Stimulated activated CD8-positive, alpha-beta memory T cell treated with anti-CD3 and anti-CD28 coated beads, Interleukin-12 subunit alpha, Interleukin-12 subunit beta, amount 100 ng/mL, for 4 hours (primary cell): ENCODE measurements around the gene NGEF.
"Not testable (repeated sequence)": the region's sequence is repeated elsewhere in the genome, so short reads cannot be mapped to it uniquely, and the experiment has no call there.

Experiments
- DNase-seq: peaks from one replicate; pipeline ENCODE4 v3.0.0-alpha.2; 2020; ENCODE audit warnings: low read depth

The NGEF gene

DNA sequence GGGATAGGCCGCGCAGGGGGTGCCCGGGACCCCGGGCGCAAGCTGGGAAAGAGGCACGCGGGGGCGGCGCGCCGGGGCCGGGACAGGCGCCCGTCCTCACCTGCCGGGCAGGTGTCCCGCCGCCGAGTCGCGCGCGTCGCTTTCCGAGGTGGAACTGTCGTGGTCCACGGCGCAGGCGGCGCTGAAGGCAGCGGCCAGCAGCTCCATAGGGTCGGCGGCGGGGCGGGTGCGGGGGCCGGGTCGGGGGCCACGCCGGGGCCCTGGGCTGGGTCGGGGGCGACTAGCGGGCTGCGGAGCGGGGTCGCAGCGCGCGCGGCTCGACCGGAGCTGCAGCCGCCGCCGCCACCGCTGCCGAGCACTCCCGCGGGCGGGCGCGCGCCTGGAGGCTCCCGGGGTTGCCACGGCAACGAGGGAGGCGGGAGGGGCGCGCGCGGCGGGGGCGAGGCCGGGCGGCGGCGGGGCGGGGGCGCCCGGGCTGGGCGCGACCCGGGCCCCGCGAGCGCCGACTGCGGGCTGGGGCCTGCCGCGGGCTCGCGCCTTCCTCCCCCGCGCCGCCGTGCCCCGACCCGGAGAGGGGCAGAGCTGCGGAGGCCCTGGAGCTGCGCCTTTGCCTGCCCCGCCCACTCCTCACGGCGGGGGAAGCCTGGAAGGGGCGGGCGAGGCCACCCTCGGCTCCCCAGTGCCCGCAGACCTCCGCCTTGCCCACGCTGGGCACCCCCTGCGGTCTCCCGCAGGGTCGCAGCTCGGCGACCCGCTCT is 85.1 kb downstream of the NGEF start:
- no peak for DNase-seq

DNA sequence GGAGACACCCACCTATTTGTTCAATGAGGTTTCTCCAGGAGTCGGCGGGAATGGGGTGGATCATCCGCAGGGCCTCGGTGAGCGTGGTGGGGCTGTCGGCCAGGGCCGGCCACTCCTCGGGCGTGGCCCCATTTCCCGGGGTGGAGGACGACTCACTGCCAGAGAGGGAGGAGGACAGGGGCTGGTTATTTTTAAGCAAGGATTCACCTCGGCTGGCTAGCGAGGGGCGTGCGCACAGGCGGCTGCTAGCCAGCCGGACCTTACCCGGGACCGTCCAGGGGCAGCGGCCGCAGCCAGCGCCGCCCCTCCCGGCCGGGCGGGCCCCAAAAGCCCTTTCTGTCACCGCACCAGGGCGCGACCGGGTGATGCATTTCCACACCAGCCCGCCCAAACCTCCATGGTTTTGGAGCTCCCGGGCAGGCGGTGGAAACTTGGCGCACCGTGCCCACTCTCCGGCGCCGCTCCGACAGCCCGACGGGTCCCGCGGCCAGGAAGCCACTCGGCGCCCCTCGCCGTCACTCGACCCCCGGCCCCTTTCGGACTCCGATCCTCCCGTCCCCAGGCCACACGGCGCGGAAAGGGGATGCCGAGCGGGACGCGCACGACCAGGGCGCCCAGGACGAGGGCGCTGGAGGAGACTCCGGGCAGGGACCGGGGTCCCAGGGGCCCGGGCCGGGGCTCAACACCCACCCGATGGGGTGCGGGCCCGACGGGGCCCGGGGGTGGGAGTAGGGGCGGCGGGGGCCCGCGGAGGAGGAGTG is 85.8 kb downstream of the NGEF start:
- DNase-seq = no peak

DNA sequence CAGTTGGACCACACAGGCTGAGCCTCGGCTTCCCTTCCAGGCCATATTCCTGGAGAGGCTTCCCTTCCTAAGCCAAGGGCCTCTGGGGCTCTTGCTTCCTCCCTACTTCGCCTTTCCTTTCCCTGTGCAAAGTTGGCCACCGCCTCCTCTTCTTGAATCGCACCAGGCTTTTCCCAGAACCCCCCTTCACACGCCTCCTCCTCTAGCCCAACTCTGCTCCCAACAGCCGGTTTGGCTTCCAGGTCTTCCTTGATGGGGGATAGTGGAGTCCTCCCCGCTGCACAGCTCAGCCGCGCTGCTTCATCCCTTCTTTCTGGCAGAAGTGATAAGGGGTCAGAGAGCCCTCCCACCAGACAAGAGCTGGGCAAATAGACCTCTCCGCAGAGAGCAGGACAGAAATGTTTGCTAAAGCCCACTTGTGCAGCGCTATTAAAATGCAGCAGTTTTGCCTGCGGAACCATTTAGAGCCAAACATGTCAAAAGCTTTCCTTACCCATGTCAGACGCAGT is 86.6 kb downstream of the NGEF start:
- DNase-seq = no peak

DNA sequence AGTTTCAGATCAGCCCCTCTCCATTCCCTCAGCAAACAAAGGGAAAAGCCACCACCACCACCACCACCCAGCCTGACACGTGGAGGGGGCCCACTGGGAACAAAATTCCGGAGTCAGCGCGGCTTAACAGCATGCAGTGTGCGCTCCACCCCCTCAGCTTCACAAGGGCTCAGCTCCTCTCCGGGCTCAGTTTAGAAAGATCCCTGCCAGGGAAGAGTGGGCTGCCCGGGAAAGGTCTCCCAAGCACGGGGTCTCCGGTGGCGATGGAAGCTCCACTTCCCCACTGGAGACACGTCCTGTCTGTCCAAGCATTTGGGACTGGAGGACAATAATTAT is 87.3 kb downstream of the NGEF start:
- no peak for DNase-seq

DNA sequence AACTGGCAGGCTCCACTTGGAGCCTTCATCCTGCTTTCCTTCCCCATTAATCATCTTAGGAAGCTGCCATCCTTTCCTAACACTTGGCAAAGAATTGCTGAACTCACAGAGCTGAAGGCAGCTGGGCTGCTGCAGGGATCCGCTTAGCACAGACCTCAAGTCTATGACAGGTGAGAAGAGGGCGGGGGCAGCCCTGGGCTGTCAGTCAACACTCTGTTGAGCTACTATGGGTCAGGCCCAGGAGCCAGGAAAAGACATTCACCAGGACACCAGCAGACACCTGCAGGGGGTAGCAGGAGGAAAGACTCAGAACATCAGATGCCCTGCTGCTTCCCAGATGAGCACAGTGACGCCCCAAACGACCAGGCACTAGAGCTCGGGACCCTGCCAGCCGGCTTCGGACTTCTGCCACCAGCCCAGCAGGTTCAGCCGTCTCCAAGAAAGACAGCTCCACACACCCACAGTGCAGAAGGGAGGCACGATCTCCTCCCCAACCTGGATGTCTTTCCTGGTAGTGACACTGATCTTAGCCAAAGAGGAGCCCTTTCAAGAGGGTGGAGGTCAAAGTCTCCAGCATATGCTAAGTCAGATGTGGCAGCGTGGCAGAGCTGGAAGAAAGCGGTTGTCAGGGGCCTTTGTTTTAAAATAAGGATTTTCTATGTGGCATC is 87.8 kb downstream of the NGEF start:
- no peak for DNase-seq

DNA sequence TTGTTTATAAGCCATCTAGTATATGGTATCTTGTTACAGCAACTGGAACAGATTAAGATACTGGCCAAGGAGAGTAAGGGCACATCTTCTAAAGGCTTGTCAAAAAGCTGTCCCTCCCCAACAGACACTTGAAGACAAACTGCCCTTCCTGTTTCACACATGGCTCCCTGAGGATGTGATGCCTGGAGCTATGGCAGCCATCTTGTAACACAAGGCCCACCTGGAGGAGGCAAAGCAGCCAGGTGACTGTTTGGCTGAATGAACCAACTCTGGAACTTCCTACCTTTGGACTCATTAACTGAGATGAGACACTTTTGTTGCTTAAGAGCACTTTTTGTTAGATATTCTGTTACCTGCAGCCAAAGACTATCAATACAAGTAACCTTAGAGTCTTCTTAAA is 88.6 kb downstream of the NGEF start:
- DNase-seq = no peak

DNA sequence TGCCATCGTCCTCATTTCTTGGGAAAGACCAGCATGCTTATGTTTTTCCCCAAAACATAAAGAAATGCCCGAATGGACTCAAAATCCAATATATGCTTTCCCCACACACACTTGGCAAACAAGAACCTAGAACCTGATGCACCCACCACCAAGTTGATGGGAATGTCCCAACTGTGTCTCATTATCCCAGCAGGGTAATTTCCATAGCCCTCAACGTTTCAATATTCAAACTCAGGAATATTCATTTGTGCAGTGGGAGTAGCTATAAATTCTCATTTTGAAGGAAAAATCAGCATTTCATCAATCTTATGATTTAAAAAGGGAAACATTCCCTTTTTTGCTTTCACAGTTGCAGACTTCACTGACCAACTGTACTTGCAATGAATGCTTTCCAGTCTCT is 92.3 kb downstream of the NGEF start:
- DNase-seq = no peak

DNA sequence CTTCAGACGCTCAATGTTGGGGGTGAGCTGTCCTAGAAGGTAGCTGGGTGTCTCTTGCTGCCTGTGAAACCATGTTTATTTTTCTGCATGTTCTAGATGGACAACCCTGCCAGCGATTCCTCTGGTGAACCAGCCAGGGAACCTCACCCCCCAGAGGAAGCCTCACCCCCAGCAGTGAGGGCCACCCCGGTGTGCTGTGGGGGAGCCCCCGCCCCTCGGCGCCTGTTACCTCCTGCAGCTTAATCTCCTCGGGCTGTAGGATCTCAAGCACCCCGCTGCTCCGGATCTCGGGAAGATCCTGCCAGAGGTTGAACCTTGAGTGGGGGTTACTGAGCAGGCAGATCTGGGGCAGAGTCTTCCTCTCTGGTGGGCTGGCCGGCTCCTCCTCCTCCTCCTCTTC is 93.0 kb downstream of the NGEF start:
- DNase-seq = no peak

DNA sequence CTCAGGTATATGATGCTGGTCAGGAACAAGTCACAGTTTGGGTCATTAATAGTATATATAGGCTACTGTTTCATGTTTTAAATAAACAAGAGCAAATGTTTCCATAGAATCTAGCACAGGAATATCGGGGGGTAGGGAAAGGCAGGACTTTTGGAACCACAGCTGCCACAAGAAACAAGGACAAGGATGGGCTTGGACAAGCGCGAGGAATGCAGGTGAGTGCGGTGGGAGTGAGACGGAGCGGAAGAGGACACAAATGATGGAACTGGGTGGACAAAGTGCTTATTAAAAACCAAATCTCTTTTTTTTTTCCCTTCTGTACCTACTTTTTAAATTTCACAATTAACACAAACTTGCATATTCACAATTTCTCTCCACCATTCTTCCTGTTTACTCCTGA is 93.9 kb downstream of the NGEF start:
- no peak for DNase-seq

DNA sequence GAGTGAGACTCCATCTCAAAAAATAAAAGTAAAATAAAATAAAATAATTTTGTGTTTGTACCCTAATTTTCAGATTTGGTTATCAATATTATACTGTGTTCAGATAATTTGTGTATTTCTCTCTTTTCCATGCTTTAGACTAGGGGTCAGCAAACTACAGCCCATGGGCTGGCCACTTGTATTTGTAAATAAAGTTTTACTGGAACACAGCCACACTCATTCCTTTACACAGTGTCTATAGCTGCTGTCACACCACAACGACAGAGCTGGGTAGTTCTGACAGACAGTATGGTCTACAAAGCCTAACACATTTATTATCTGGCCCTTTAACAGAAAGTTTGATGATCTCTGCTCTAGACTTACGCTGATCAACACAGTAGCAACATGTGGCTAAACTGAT is 99.2 kb downstream of the NGEF start:
- DNase-seq = no peak

DNA sequence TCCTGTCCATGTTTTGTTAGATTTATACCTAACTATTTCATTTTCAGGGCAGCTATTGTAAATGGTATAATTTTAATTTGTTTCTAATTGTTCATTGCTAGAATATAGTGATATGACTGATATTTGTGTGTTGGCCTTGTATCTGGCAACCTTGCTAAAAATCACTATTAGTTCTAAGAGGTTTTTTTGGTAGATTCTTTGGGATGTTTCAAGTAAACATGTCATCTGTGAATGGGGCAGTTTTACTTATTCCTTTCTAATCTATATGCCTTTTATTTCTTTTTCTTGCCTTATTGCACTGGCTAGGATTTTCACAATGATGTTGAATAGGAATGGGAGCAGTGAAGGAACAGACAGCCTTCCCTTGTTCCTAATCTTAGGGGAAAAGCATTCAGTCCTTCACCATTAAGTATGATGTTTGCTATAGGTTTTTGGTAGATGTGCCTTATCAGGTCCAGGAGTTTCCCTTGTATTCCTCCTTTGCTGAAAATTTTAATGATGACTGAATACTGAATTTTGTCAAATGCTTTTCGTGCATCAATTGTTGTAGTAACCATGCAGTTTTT is 101.3 kb downstream of the NGEF start:
- DNase-seq = no peak

DNA sequence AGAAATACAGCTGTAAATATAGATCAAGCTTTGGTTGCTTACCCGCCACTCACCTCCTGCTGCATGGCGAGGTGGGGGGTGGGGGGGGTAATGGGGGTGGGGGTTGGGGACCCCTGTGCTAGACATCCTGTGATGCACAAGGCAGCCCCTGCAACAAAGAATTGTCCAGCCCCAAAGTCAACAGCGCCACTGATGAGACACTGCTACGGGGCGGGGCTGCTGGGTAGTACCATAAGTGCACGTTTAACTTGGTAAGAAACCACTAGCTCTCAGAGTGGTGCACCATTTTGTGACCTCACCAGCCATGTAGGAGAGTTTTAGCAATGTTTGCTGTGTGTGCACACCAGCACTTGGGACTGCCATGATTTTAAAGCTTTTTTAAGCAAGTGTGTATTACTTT is 102.7 kb downstream of the NGEF start:
- no peak for DNase-seq

DNA sequence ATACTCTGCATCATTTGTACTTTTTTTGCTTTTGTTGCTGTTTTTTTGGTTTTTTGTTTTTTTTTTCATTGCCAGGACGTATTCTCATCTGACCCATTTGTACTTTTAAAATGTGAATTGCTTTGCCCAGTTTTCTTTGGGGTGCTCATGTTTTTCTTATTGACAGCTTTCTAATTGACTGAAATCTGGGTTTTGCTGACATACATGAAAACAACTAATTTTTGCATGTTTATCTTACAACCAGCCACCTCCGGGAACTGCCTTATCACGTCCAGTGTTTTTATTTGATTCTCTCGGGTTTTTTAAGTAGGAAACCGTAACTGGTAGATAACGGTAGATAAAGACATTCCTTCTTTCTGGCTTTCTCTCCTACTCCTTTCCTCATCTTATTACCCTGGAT is 104.4 kb downstream of the NGEF start:
- DNase-seq = no peak

DNA sequence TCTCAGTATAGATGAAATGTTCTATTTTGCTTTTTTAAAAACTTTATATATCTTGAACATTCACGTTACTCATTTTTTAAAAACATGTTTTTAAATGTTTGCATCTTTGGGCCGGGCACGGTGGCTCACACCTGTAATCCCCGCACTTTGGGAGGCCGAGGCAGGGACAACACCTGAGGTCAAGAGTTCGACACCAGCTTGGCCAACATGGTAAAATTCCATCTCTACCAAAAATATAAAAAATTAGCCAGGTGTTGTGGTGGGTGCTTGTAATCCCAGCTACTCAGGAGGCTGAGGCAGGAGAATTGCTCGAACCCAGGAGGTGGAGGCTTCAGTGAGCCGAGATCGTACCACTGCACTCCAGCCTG is 105.4 kb downstream of the NGEF start:
- not testable (repeated sequence) for DNase-seq

DNA sequence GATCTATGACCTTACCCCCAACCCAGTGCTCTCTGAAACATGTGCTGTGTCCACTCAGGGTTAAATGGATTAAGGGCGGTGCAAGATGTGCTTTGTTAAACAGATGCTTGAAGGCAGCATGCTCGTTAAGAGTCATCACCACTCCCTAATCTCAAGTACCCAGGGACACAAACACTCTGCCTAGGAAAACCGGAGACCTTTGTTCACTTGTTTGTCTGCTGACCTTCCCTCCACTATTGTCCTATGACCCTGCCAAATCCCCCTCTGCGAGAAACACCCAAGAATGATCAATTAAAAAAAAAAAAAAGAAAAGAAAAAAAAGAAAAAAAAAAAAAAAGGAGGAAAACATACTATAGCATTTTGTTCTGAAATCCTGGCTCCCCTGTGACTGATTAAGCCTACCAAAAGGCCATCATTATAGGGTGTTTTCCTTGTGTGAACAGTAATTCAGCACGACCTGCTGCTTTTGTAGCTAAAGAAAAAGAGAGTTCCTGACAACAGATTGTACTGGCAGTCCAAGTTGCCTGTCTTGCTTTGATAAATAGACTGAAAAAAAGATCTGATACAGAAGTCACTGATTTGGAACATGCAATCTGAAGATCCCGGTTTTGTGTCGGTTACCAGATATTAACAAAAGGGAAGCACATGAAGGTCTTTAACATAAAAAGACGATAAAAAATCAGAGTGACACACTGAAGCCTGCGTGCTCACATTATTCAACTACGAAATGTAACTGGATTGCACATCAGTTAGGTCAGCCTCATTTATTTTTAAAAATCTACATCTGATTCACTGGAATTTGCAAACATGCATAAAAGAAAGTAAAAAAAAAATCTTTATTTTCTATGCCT is 106.0 kb downstream of the NGEF start:
- DNase-seq = not testable (repeated sequence)

DNA sequence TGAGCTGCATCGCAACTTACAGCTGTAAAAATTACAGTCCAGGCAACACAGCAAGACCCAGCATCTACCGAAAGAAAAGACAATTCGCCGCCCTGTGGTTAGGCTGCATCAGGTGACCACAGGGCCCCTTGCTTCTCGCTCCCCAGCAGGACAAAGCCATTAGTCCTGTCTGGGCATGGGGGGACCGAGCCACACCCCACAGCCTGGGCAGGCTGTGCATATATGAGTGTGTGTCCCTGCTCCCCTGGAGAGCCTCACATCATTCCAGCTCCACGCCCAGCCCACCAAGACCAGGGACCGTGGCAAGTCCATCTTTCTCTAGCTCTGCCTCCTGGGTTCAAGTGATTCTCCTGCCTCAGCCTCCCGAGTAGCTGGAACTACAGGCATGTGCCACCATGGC is 109.1 kb downstream of the NGEF start:
- DNase-seq = no peak

DNA sequence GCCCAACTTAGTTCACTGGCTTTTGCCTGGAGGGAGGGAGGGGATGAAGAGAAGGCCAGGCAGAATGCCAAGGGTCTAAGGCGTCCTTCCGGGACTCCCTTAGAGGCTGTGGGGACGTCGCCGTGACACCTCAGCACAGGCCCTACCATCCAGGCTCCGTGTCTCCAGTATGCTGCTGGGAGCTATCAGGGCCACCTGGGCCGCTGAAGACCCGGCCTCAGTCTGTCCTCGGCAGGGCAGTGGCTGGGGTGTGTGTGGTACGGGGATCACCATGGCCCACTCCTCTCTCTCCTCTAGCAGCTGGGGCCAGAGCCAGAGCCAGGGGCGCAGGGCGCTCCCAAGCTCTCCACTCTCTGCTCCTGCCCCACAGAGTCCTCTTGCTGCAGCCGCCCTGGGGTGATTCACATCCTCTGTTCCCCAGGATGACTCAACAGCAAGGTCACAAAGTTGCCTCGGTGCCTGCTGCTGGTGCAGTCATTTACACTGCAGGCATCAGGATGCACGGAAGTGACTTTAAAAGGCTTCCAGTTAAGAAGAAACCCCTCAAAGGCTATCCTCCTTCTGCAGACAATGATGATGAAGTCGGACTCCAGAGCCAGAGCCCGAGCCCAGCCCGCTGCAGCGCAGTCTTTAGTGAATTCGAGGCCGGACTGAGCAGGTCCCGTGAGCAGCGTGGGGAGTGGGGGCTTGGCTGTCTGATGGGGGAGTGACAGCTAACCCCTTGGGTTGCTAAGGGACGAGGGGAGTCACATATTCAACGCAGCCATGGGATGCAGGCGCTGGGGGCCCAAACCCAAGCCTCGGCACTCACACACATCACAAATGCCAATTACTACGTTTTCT is 111.1 kb downstream of the NGEF start:
- DNase-seq = no peak

DNA sequence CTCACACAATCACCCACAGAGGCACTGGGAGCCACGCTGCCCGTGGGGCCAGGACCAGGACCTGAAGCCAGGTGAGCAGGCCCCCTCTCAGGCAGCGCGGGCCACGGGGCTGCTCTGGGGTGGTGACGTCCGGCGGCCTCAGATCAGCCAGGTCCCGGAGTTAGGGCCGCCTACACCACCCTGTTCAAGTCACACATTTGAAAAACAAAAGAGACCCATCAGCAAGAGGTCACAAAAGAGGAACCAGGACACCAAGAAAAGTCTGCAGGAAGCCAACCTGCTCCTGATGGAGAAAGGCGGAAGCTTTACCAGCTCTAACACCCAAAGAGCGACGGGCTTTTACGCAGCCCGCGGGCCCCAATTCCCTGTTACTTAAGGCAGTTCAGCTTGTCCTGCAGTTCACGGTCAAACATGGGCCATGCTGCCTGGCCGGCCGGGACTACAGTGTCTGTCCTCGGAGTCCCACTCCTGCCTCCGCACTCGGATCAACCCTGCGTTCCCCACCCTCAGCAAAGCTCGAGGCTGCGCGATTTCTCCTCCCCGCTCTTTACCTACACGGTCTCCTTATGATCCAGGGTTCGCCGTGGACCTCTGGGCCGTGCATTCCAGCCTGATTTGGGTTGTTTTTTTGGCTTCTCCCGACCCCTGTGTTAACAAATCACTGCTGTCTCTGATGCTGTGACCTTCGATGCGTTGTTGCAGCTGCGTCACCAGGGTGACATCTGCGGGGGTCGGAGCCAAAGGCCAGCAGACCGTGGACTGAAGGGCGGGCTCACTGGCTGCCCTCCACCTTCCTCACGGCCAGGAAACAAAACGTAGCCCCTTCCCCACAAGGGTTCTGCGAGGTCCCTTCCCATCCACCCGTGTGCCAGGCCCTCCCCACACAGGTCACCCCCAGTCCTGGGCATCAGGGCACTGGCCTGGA is 112.0 kb downstream of the NGEF start:
- DNase-seq = no peak

DNA sequence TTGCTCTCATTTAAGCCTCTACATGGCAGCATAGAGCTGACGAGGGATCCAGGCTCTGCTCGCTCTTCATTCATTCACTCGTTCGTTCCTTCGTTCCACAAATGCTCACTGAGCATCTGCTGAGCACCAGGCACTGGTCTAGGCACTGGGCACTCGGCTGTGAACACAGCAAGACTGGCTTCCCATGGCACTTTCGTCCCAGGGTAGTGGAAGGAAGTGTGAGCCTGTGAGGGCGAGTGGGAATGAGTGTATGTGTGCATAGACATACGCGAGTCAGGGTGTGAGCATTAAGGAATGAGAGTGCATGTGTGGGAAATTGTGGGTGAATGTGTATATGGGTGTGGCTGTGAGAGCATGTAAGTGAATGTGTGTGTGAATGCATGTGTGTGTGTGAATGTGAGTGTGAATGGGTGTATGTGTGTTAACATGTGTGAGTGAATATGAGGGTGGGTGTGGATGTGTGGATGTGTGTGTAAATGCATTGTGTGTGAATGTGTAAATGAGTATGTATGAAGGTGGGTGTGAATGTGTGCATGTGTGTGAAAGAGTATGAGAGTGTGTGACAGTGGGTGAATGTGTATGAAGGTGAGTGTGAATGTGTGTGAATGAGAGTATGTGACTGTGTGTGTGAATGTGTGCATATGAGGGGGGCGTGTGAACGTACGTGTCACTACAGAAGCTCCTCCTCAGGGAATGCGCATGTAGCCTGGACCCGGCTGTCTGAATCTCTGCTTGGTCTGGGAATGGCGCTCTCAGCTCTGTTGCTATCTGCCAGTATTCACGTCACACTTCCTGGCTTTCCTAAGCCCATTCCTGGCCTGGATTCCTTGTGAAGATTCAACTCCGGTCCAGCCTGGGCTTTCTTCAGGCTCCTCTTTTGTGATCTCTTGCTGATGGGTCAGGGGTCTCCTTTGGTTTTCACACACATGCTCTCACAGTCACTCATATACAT is 114.2 kb downstream of the NGEF start:
- DNase-seq = no peak
